ENCODE results near the gene MALAT1.

GRCh38 chr11:65498977-65499712 lies at the start of gene MALAT1:
- TF ChIP-seq CTCF (IDR thresholded peaks at IDR 0.05) (peak in 1 of 4 experiments; percentile 23), POLR2A (IDR thresholded peaks at IDR 0.05) (peak; percentile 100)
